ES-I3 (cell line): ENCODE measurements around the gene PRKAB1.
A peak's percentile ranks its signal among the peaks of the same experiment; 100 is the strongest.
"Not testable (repeated sequence)": the region's sequence is repeated elsewhere in the genome, so short reads cannot be mapped to it uniquely, and the experiment has no call there.

Source experiments
- H3K36me3 ChIP-seq: 2 replicates; pipeline ENCODE4 v1.6.1; 2013; ENCODE audit warnings: mild to moderate bottlenecking, low read length, control low read depth, moderate library complexity; ENCODE audit not compliant: insufficient read depth
- H3K4me1 ChIP-seq: 2 replicates; pipeline ENCODE4 v1.6.1; 2013; ENCODE audit warnings: mild to moderate bottlenecking, control low read depth, low read length; ENCODE audit not compliant: insufficient read depth
- H3K9ac ChIP-seq: 2 replicates; pipeline ENCODE4 v1.6.1; 2013; ENCODE audit warnings: low read depth, mild to moderate bottlenecking, low read length, moderate library complexity
- H3K9me3 ChIP-seq: 2 replicates; pipeline ENCODE4 v1.6.1; 2013; ENCODE audit warnings: mild to moderate bottlenecking, low read length, moderate library complexity; ENCODE audit not compliant: control insufficient read depth, insufficient read depth

The PRKAB1 gene

GRCh38 chr12:119667577-119668323 is at the start of gene PRKAB1:
Gene PRKAB1 (plus strand): TSS chr12:119668133. CDS start chr12:119668245, 112 bp downstream.
- peaks cover 10% of the 10 kb centered on the region for H3K36me3 ChIP-seq
- H3K9ac ChIP-seq, result peak within 1 kb of the TSS; percentile 95
- no peaks in the 10 kb centered on the region; the same call in 1 of the 2 replicates for H3K4me1 ChIP-seq
- H3K9me3 ChIP-seq, result no peaks in the 10 kb centered on the region

GRCh38 chr12:119618328-119618896 is 49.5 kb upstream of the PRKAB1 start:
- not testable (repeated sequence) for H3K9ac ChIP-seq, H3K36me3 ChIP-seq, H3K4me1 ChIP-seq, H3K9me3 ChIP-seq

- no peak overlapping the region for H3K9ac ChIP-seq
- H3K36me3 ChIP-seq, result no peaks in the 10 kb centered on the region
- no peaks in the 10 kb centered on the region for H3K9me3 ChIP-seq
- H3K4me1 ChIP-seq, result no peaks in the 10 kb centered on the region
These were observed 47.4 kb upstream of the PRKAB1 start for GRCh38 chr12:119620490-119620889.

- no peak overlapping the region for H3K9ac ChIP-seq
- H3K36me3 ChIP-seq, result no peaks in the 10 kb centered on the region
- no peaks in the 10 kb centered on the region for H3K4me1 ChIP-seq
- no peaks in the 10 kb centered on the region for H3K9me3 ChIP-seq
These were observed 46.1 kb upstream of the PRKAB1 start for GRCh38 chr12:119621878-119622277.

GRCh38 chr12:119624966-119625365 is 43.0 kb upstream of the PRKAB1 start:
- H3K9ac ChIP-seq, result no peak overlapping the region
- no peaks in the 10 kb centered on the region for H3K9me3 ChIP-seq
- no peaks in the 10 kb centered on the region for H3K36me3 ChIP-seq
- no peaks in the 10 kb centered on the region for H3K4me1 ChIP-seq

- no peak overlapping the region for H3K9ac ChIP-seq
- no peaks in the 10 kb centered on the region for H3K9me3 ChIP-seq
- H3K36me3 ChIP-seq, result no peaks in the 10 kb centered on the region
- no peaks in the 10 kb centered on the region for H3K4me1 ChIP-seq
These were observed 40.8 kb upstream of the PRKAB1 start for GRCh38 chr12:119627019-119627643.

GRCh38 chr12:119627686-119628085 is 40.2 kb upstream of the PRKAB1 start:
- Histone ChIP-seq H3K9ac (no peak overlapping the region), H3K4me1 (no peaks in the 10 kb centered on the region), H3K9me3 (no peaks in the 10 kb centered on the region), H3K36me3 (no peaks in the 10 kb centered on the region)

GRCh38 chr12:119630223-119630780 is 37.6 kb upstream of the PRKAB1 start:
- H3K9me3 ChIP-seq, result no peaks in the 10 kb centered on the region
- no peaks in the 10 kb centered on the region for H3K36me3 ChIP-seq
- H3K9ac ChIP-seq, result no peak overlapping the region
- H3K4me1 ChIP-seq, result no peaks in the 10 kb centered on the region

- Histone ChIP-seq H3K9ac (no peak overlapping the region), H3K4me1 (no peaks in the 10 kb centered on the region), H3K9me3 (no peaks in the 10 kb centered on the region), H3K36me3 (no peaks in the 10 kb centered on the region)
These were observed 36.9 kb upstream of the PRKAB1 start for GRCh38 chr12:119630962-119631550.

- Histone ChIP-seq H3K9ac (no peak overlapping the region), H3K9me3 (no peaks in the 10 kb centered on the region), H3K36me3 (no peaks in the 10 kb centered on the region), H3K4me1 (no peaks in the 10 kb centered on the region)
These were observed 35.8 kb upstream of the PRKAB1 start for GRCh38 chr12:119631930-119632678.

- no peaks in the 10 kb centered on the region for H3K4me1 ChIP-seq
- H3K9ac ChIP-seq, result no peak overlapping the region
- no peaks in the 10 kb centered on the region for H3K9me3 ChIP-seq
- H3K36me3 ChIP-seq, result no peaks in the 10 kb centered on the region
These were observed 33.2 kb upstream of the PRKAB1 start for GRCh38 chr12:119634743-119635142.

- no peaks in the 10 kb centered on the region for H3K4me1 ChIP-seq
- no peaks in the 10 kb centered on the region for H3K36me3 ChIP-seq
- no peak overlapping the region for H3K9ac ChIP-seq
- no peaks in the 10 kb centered on the region for H3K9me3 ChIP-seq
These were observed 24.9 kb upstream of the PRKAB1 start for GRCh38 chr12:119642986-119643385.

GRCh38 chr12:119644930-119645329 is 23.0 kb upstream of the PRKAB1 start:
- no peak overlapping the region for H3K9ac ChIP-seq
- no peaks in the 10 kb centered on the region for H3K4me1 ChIP-seq
- no peaks in the 10 kb centered on the region for H3K36me3 ChIP-seq
- H3K9me3 ChIP-seq, result no peaks in the 10 kb centered on the region

- Histone ChIP-seq H3K36me3 (no peaks in the 10 kb centered on the region), H3K9ac (no peak overlapping the region), H3K4me1 (no peaks in the 10 kb centered on the region), H3K9me3 (no peaks in the 10 kb centered on the region)
These were observed 22.3 kb upstream of the PRKAB1 start for GRCh38 chr12:119645535-119646059.
